SJSA1 (cell line): ENCODE measurements around the gene CELSR1. TPM values are rescaled to one million over a fixed set of nuclear protein-coding genes. Genes with fewer than 3 reads are reported as not detected.
A peak's percentile ranks its signal among the peaks of the same experiment; 100 is the strongest.

ENCODE experiments used
- DNase-seq, 2 experiments: peaks; one replicate each; pipeline ENCODE4 v3.0.0-alpha.2; 2015 to 2020; ENCODE audit warnings: low spot score in 2 of 2, low read depth in 1 of 2
- H3K27ac ChIP-seq: fragments of 250-450 bp; sonication (Bioruptor Pico); 2 replicates; pipeline ENCODE4 v1.5.1; 2020; ENCODE audit warnings: mild to moderate bottlenecking, moderate library complexity
- H3K27me3 ChIP-seq: fragments of 250-450 bp; sonication (Bioruptor Pico); replicated peaks from 2 replicates; pipeline ENCODE4 v1.5.1; 2020; ENCODE audit warnings: mild to moderate bottlenecking, moderate library complexity
- H3K36me3 ChIP-seq: fragments of 250-450 bp; sonication (Bioruptor Pico); 2 replicates; pipeline ENCODE4 v1.5.1; 2020; ENCODE audit warnings: mild to moderate bottlenecking
- H3K4me1 ChIP-seq: fragments of 250-450 bp; sonication (Bioruptor Pico); replicated peaks from 2 replicates; pipeline ENCODE4 v1.6.1; 2021; ENCODE audit warnings: mild to moderate bottlenecking
- H3K4me3 ChIP-seq: fragments of 250-450 bp; sonication (Bioruptor Pico); 2 replicates; pipeline ENCODE4 v1.5.1; 2020; ENCODE audit warnings: mild to moderate bottlenecking
- H3K9me3 ChIP-seq: fragments of 250-450 bp; sonication (Bioruptor Pico); replicated peaks from 2 replicates; pipeline ENCODE4 v1.5.1; 2020; ENCODE audit warnings: mild to moderate bottlenecking
- total RNA-seq: library from RNA; depleted of rRNA; stranded (reverse); fragments of >200 nt; shearing (Covaris generic); gene quantifications from 2 replicates; pipeline ENCODE4 v1.2.3, GENCODE V29; 2014

CELSR1 gene
- total RNA-seq, 1 experiment from 2014 or later = 1.1 TPM

DNA sequence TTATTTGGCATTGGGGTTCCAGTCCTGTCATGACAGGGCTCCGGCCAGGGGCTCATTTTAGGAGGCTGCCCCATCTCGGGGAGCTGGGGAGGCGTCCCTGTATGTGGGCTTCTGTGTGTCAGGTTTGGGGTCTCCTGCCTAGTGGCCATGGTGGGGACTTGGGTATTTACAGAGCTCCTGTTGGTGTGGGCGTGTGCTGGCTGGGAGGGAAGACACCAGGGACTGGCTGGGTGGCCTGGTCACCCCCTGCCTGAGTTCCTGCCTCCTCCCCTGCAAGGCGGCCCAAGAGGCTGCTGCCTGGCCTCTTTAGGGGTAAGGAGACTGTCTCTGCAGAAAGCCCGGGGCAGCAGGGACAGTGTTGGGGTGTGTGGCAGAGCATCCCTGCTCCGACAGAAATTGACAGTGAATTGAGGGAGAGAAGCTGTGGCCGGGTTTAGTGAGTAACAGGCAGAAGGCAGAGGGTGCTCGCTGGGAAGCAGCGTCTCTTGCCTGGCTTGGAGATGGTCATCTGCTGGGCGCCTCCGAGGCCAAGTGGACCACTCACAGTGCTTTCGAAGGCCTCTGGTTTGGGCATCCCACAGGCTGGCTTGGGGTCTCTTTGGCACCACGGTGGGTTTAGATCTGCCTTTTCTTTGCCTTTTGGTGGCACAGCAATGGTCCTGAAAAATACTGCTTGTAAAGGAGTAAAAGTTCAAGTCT, 42.5 kb upstream of the CELSR1 start:
- H3K27me3 ChIP-seq = no peaks in the 10 kb centered on the region
- H3K4me3 ChIP-seq = no peak overlapping the region
- peaks cover 34% of the 10 kb centered on the region for H3K4me1 ChIP-seq
- DNase-seq = no peak
- no peaks in the 10 kb centered on the region for H3K9me3 ChIP-seq
- no peaks in the 10 kb centered on the region for H3K36me3 ChIP-seq
- no peak overlapping the region for H3K27ac ChIP-seq

DNA sequence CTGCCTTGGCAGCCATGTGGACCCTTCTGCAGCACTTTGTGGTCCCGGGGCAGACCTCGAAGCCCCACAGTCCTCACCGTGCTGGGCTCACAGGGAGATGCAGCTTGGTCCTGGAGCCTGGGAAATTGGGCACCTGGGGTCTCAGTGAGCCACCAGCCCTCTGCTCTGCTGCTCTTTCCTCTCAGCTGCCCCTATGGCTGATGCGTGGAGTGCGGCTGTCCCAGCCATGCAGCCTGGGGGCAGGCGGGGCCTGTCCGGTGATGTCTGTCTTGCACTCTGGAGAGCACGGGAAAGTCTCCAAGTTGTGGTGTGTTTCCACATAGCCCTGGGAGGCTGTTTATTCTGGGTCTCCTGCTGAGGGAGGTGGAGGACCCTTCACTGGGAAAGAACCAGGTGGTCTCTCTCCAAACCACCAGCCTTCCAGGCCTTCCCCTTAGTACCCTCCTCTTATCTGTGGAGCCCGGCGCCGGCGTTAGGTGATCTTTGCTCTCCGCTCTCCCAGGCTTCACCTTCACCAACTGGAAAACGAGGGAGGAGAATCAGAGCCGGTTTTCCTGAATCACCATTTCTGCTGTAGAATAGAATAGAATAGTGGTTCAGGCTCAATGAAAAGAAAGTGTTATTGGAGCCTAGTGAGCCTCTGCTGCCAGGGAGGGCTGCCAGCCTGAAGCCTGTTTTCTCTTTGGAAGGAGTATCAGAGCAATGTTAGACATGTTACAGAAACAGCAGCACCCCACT, 41.6 kb upstream of the CELSR1 start:
- H3K4me3 ChIP-seq = no peak overlapping the region
- no peaks in the 10 kb centered on the region for H3K9me3 ChIP-seq
- no peaks in the 10 kb centered on the region for H3K27me3 ChIP-seq
- no peaks in the 10 kb centered on the region for H3K36me3 ChIP-seq
- H3K27ac ChIP-seq = no peak overlapping the region
- no peak for DNase-seq
- peaks cover 27% of the 10 kb centered on the region for H3K4me1 ChIP-seq

GRCh38 chr22:46578251-46578823, 40.9 kb upstream of the CELSR1 start:
- no peak overlapping the region for H3K27ac ChIP-seq
- no peak for DNase-seq
- no peaks in the 10 kb centered on the region for H3K9me3 ChIP-seq
- H3K27me3 ChIP-seq = no peaks in the 10 kb centered on the region
- H3K4me1 ChIP-seq = peaks cover 20% of the 10 kb centered on the region
- H3K4me3 ChIP-seq = no peak overlapping the region
- no peaks in the 10 kb centered on the region for H3K36me3 ChIP-seq

GRCh38 chr22:46577368-46578249, 40.2 kb upstream of the CELSR1 start:
- Histone ChIP-seq H3K27ac (no peak overlapping the region), H3K36me3 (no peaks in the 10 kb centered on the region), H3K4me1 (peaks cover 19% of the 10 kb centered on the region), H3K27me3 (no peaks in the 10 kb centered on the region), H3K4me3 (peak overlapping the region; percentile 53), H3K9me3 (no peaks in the 10 kb centered on the region)
- no peak for DNase-seq

- Histone ChIP-seq H3K4me1 (peaks cover 19% of the 10 kb centered on the region), H3K27ac (no peak overlapping the region), H3K36me3 (no peaks in the 10 kb centered on the region), H3K4me3 (peak overlapping the region; percentile 53), H3K9me3 (no peaks in the 10 kb centered on the region), H3K27me3 (no peaks in the 10 kb centered on the region)
- no peak for DNase-seq
Observed at GRCh38 chr22:46576556-46577367, 39.3 kb upstream of the CELSR1 start.

DNA sequence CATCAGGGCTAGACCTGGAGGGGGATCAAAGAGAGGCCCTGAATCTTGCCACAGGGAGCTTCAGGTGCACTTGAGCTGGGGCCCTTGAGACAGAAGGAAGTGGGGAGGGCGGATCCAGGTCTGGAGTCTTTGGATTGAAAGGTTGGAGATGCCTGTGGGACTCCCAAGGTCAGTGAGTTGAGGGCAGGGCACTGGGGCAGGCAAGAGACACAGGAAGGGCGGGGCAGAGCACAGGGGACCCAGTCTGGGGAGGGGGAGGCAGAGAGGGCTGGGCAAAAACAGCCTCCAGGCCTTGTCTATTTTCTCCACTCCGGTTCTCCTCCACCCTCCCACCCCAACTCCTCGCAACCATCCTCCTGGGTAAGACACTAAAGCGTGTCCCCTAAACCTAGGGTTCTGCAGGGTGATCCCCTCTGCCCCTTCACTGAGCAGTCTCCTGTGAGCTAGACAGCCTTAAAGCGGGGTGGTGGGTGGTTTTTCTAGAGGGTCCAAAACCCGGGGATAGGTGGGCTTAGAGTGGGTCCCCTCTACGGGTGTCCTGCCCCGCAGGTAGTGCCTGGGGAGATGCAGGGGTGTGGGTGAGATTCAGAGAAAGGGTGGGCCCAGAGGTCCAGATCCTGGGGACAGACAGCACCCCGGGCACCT, 38.6 kb upstream of the CELSR1 start:
- Histone ChIP-seq H3K27ac (no peak overlapping the region), H3K27me3 (no peaks in the 10 kb centered on the region), H3K9me3 (no peaks in the 10 kb centered on the region), H3K4me1 (peaks cover 19% of the 10 kb centered on the region), H3K36me3 (no peaks in the 10 kb centered on the region), H3K4me3 (peak overlapping the region; percentile 53)
- DNase-seq = no peak

DNA sequence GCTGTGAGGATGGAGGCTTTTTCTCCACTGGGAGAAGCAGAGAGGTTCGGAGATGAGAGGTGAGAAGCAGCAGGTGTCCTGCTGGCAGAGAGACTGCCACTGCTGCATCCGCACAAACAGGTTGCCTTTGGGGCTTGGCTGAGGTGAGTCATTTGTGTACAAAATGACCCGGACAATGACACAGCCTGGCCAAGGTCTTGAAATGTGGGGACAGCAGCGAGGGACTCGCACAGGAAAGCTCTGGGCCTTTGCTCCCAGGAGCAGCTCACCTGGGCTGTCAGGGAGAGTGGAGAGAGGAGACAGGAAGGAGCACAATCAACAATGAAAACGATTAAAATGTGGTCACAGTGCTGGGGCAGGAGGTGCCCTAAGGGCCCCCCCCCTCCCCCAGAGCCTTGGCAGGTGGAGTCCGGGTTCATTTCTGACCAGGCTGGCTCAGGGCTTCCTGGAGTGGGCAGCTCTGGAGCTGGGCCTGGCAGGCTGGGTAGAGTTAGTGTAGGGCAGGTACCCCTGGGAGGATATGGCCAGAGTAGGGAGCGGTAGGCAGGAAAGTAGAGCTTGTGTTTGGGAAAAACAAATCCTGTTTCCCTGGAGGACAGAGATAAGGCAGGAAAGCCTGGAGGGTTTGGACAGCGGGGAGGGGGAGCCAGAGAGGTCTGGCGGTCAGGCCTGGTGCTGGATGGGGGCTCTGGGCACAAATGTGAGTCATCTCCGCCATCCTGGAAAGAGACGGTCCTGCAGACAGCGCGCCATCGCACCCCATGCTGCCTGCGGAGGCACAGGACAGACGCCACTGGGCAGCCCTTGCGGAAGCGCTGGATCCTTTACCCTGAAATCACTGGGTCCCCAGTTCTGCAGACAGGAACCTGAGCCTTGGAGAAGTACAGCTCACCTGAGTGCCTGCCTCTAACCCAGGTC, 37.8 kb upstream of the CELSR1 start:
- Histone ChIP-seq H3K27ac (no peak overlapping the region), H3K4me3 (no peak overlapping the region), H3K27me3 (no peaks in the 10 kb centered on the region), H3K36me3 (no peaks in the 10 kb centered on the region), H3K4me1 (peaks cover 19% of the 10 kb centered on the region), H3K9me3 (no peaks in the 10 kb centered on the region)
- no peak for DNase-seq

- H3K27me3 ChIP-seq = no peaks in the 10 kb centered on the region
- no peaks in the 10 kb centered on the region for H3K36me3 ChIP-seq
- no peaks in the 10 kb centered on the region for H3K9me3 ChIP-seq
- H3K27ac ChIP-seq = no peak overlapping the region
- no peak overlapping the region for H3K4me3 ChIP-seq
- peaks cover 19% of the 10 kb centered on the region for H3K4me1 ChIP-seq
- DNase-seq = no peak
Observed at GRCh38 chr22:46574438-46574992, 37.1 kb upstream of the CELSR1 start.

GRCh38 chr22:46573781-46574437, 36.5 kb upstream of the CELSR1 start:
- Histone ChIP-seq H3K4me1 (peaks cover 19% of the 10 kb centered on the region), H3K27me3 (no peaks in the 10 kb centered on the region), H3K36me3 (no peaks in the 10 kb centered on the region), H3K4me3 (no peak overlapping the region), H3K9me3 (no peaks in the 10 kb centered on the region), H3K27ac (no peak overlapping the region)
- no peak for DNase-seq

- DNase-seq = no peak
- Histone ChIP-seq H3K4me3 (no peak overlapping the region), H3K9me3 (no peaks in the 10 kb centered on the region), H3K27ac (no peak overlapping the region), H3K27me3 (no peaks in the 10 kb centered on the region), H3K36me3 (no peaks in the 10 kb centered on the region), H3K4me1 (peaks cover 15% of the 10 kb centered on the region)
Observed at GRCh38 chr22:46572911-46573780, 35.7 kb upstream of the CELSR1 start.
